ENCODE data around the gene PLEKHA5. TPM values are rescaled to one million over a fixed set of nuclear protein-coding genes. Genes with fewer than 3 reads are reported as not detected.

Gene PLEKHA5
- polyA plus RNA-seq, 1 donor (not counting 4 experiments of a cell fraction or from before 2014, with no cell fraction given), result 21.7 TPM

- Histone ChIP-seq H3K27ac (ENCODE audit: control insufficient read depth, insufficient read depth, low read length) (peak overlapping the region; percentile 90), H4K20me1 (ENCODE audit: control insufficient read depth, extremely low read depth, insufficient read depth, low read length) (no peaks in the 10 kb centered on the region), H3K79me2 (ENCODE audit: control insufficient read depth, insufficient read depth, low read length) (peaks cover 45% of the 10 kb centered on the region), H3K9me1 (ENCODE audit: control insufficient read depth, extremely low read depth, insufficient read depth, low read length) (no peaks in the 10 kb centered on the region), H3K27me3 (ENCODE audit: control insufficient read depth, extremely low read depth, insufficient read depth, low read length) (no peaks in the 10 kb centered on the region), H3K4me2 (ENCODE audit: control insufficient read depth, extremely low read depth, insufficient read depth, low read depth, low read length) (peak overlapping the region; percentile 77), H3K9ac (ENCODE audit: control insufficient read depth, extremely low read depth, insufficient read depth, low read length) (peak overlapping the region; percentile 94), H3K4me1 (ENCODE audit: control insufficient read depth, extremely low read depth, insufficient read depth, low read length) (peaks cover 12% of the 10 kb centered on the region), H2AFZ (ENCODE audit: control insufficient read depth, low read length) (peak overlapping the region; percentile 70), H3K9me3 (ENCODE audit: control insufficient read depth, low read depth, low read length) (no peaks in the 10 kb centered on the region), H3K36me3 (ENCODE audit: control insufficient read depth in 2 of 2, extremely low read depth in 1 of 2, insufficient read depth in 2 of 2, low read length in 2 of 2) (no peaks in the 10 kb centered on the region), H3K4me3 (ENCODE audit: control insufficient read depth in 2 of 3, extremely low read depth in 1 of 3, insufficient read depth in 2 of 3, low read depth in 1 of 3, low read length in 3 of 3) (peak overlapping the region; percentile 95 to 99 (median 96))
- TF ChIP-seq CTCF (optimal IDR thresholded peaks at IDR 0.05 in 1 of 3, IDR thresholded peaks at IDR 0.05 in 1 of 3, conservative IDR thresholded peaks at IDR 0.05 in 1 of 3; ENCODE audit: extremely low read depth in 1 of 3, insufficient read depth in 2 of 3, low read length in 3 of 3) (peak in 1 of 3 experiments; percentile 15), EZH2 (IDR thresholded peaks at IDR 0.05; ENCODE audit: low read length) (no peak)
- no peak for DNase-seq (ENCODE audit: low read depth, low spot score)
- FAIRE-seq, result no peak
- dilution Hi-C loops (cut with MboI; ENCODE audit: extremely low pct_ligation_motif_present, low sequenced_read_pairs), result no loop called here
Observed at GRCh38 chr12:19130224-19131024, 891 bp downstream of the PLEKHA5 start.

GRCh38 chr12:19131025-19131444 lies 1.5 kb downstream of the PLEKHA5 start:
- Histone ChIP-seq H3K9ac (ENCODE audit: control insufficient read depth, extremely low read depth, insufficient read depth, low read length) (peak overlapping the region; percentile 94), H3K4me3 (ENCODE audit: control insufficient read depth in 2 of 3, extremely low read depth in 1 of 3, insufficient read depth in 2 of 3, low read depth in 1 of 3, low read length in 3 of 3) (peak overlapping the region; percentile 95 to 99 (median 96)), H3K27me3 (ENCODE audit: control insufficient read depth, extremely low read depth, insufficient read depth, low read length) (no peaks in the 10 kb centered on the region), H3K4me2 (ENCODE audit: control insufficient read depth, extremely low read depth, insufficient read depth, low read depth, low read length) (peak overlapping the region; percentile 77), H3K36me3 (ENCODE audit: control insufficient read depth in 2 of 2, extremely low read depth in 1 of 2, insufficient read depth in 2 of 2, low read length in 2 of 2) (no peaks in the 10 kb centered on the region), H3K27ac (ENCODE audit: control insufficient read depth, insufficient read depth, low read length) (peak overlapping the region; percentile 90), H2AFZ (ENCODE audit: control insufficient read depth, low read length) (peak overlapping the region; percentile 36), H4K20me1 (ENCODE audit: control insufficient read depth, extremely low read depth, insufficient read depth, low read length) (no peaks in the 10 kb centered on the region), H3K9me1 (ENCODE audit: control insufficient read depth, extremely low read depth, insufficient read depth, low read length) (no peaks in the 10 kb centered on the region), H3K79me2 (ENCODE audit: control insufficient read depth, insufficient read depth, low read length) (peaks cover 51% of the 10 kb centered on the region), H3K4me1 (ENCODE audit: control insufficient read depth, extremely low read depth, insufficient read depth, low read length) (peaks cover 7% of the 10 kb centered on the region), H3K9me3 (ENCODE audit: control insufficient read depth, low read depth, low read length) (no peaks in the 10 kb centered on the region)
- DNase-seq (ENCODE audit: low read depth, low spot score), result no peak
- TF ChIP-seq CTCF (optimal IDR thresholded peaks at IDR 0.05 in 1 of 3, IDR thresholded peaks at IDR 0.05 in 1 of 3, conservative IDR thresholded peaks at IDR 0.05 in 1 of 3; ENCODE audit: extremely low read depth in 1 of 3, insufficient read depth in 2 of 3, low read length in 3 of 3), result no peak
- TF ChIP-seq EZH2 (IDR thresholded peaks at IDR 0.05; ENCODE audit: low read length), result no peak
- dilution Hi-C loops (cut with MboI; ENCODE audit: extremely low pct_ligation_motif_present, low sequenced_read_pairs), result no loop called here
- peak; percentile 84 for FAIRE-seq

Data from keratinocyte (primary cell).